ENCODE data around the gene TUBB2B.

- TF ChIP-seq CTCF (conservative IDR thresholded peaks at IDR 0.05; ENCODE audit: low read length) (no peak), EZH2phosphoT487 (IDR thresholded peaks at IDR 0.05; ENCODE audit: borderline replicate concordance, low read depth, low read length) (no peak)
Measured at GRCh38 chr6:3260296-3260695, 32.8 kb upstream of the TUBB2B start.

Measured in OCI-LY7 (cell line).